Measurements from ENCODE around the gene SERPIND1. TPM values are rescaled to one million over a fixed set of nuclear protein-coding genes. Genes with fewer than 3 reads are reported as not detected.
A peak's percentile ranks its signal among the peaks of the same experiment; 100 is the strongest.

SERPIND1 gene
- total and polyA plus RNA-seq, 11 donors: 0.04 to 0.44 (median 0.15) TPM; not detected in 5

GRCh38 chr22:20746431-20747189 is 27.3 kb upstream of the SERPIND1 start:
- peaks cover 0 to 97% (median 89%) of the 10 kb centered on the region in 9 donors for H3K36me3 ChIP-seq
- intact Hi-C loops (cut with DNase I): no loop called here

GRCh38 chr22:20747223-20747622 is 26.7 kb upstream of the SERPIND1 start:
- DNase-seq (peak in 1 of 5 donors; percentile 20), ATAC-seq (no peak)
- Histone ChIP-seq H3K36me3 (peaks cover 0 to 97% (median 89%) of the 10 kb centered on the region in 9 donors), H3K4me3 (no peak overlapping the region), H3K27me3 (no peaks in the 10 kb centered on the region), H3K27ac (no peak overlapping the region), H3K9me3 (no peaks in the 10 kb centered on the region), H3K4me1 (peaks cover 0 to 27% (median 9%) of the 10 kb centered on the region in 12 donors)
- intact Hi-C loops (cut with DNase I): no loop called here
- WGBS, 4 donors: 96% methylated on average over 10 of the region's 10 CpGs
- TF ChIP-seq POLR2A (IDR thresholded peaks at IDR 0.05) (no peak), CTCF (IDR thresholded peaks at IDR 0.05) (no peak)

More at GRCh38 chr22:20746431-20747189, 27.3 kb upstream of the SERPIND1 start:
- ATAC-seq (no peak), DNase-seq (no peak)
- Histone ChIP-seq H3K9me3 (no peaks in the 10 kb centered on the region), H3K4me3 (no peak overlapping the region), H3K27me3 (no peaks in the 10 kb centered on the region), H3K4me1 (peaks cover 0 to 27% (median 9%) of the 10 kb centered on the region in 12 donors), H3K27ac (no peak overlapping the region)
- TF ChIP-seq POLR2A (IDR thresholded peaks at IDR 0.05) (no peak), CTCF (IDR thresholded peaks at IDR 0.05) (no peak)
- 86 to 92% (median 90%) methylated on average over 9 of the region's 9 CpGs for WGBS, 4 donors

DNA sequence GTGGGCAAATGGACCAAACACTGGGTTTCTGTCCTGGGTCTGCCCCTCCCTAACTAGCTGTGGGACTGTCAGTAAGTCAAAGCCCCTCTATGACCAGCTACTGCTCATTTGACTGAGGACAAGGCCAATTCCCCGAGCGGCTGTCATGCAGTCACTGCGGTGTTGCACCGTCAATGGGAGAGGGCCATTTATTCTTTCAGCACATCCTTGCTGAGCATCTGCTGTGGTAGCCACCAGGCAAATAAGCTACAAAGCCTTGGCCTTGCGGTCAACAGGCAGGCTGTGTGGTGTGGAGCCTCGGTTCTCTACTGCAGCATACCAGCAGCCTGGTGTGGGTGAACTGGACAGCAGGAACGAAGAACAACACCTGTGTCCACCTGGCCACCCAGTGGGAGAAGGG is 25.8 kb upstream of the SERPIND1 start:
- 84 to 97% (median 96%) methylated on average over 7 of the region's 7 CpGs for WGBS, 4 donors

More for the DNA sequence above, 25.8 kb upstream of the SERPIND1 start:
- DNase-seq (peak in 1 of 5 donors; percentile 30), ATAC-seq (no peak)
- Histone ChIP-seq H3K9me3 (no peaks in the 10 kb centered on the region), H3K27me3 (no peaks in the 10 kb centered on the region), H3K36me3 (peaks cover 0 to 97% (median 89%) of the 10 kb centered on the region in 9 donors), H3K27ac (no peak overlapping the region), H3K4me1 (peaks cover 0 to 27% (median 9%) of the 10 kb centered on the region in 12 donors), H3K4me3 (no peak overlapping the region)
- TF ChIP-seq CTCF (IDR thresholded peaks at IDR 0.05) (no peak), POLR2A (IDR thresholded peaks at IDR 0.05) (no peak)
- intact Hi-C loops (cut with DNase I): no loop called here

All from heart left ventricle (tissue), 16 donors.